ENCODE measurements around the gene GPATCH11. TPM values are rescaled to one million over a fixed set of nuclear protein-coding genes. Genes with fewer than 3 reads are reported as not detected.

GPATCH11 gene
- total RNA-seq, 1 donor from 2014 or later = 2.1 TPM

- no peak overlapping the region for H3K4me3 ChIP-seq (ENCODE audit: low read depth, low read length)
- TF ChIP-seq, protein P1, sequence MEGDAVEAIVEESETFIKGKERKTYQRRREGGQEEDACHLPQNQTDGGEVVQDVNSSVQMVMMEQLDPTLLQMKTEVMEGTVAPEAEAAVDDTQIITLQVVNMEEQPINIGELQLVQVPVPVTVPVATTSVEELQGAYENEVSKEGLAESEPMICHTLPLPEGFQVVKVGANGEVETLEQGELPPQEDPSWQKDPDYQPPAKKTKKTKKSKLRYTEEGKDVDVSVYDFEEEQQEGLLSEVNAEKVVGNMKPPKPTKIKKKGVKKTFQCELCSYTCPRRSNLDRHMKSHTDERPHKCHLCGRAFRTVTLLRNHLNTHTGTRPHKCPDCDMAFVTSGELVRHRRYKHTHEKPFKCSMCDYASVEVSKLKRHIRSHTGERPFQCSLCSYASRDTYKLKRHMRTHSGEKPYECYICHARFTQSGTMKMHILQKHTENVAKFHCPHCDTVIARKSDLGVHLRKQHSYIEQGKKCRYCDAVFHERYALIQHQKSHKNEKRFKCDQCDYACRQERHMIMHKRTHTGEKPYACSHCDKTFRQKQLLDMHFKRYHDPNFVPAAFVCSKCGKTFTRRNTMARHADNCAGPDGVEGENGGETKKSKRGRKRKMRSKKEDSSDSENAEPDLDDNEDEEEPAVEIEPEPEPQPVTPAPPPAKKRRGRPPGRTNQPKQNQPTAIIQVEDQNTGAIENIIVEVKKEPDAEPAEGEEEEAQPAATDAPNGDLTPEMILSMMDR (conservative IDR thresholded peaks at IDR 0.05; ENCODE audit: low read depth, low read length) = no peak
- DNase-seq (ENCODE audit: low read depth) = no peak
Observed at GRCh38 chr2:37061013-37061711, 23.2 kb upstream of the GPATCH11 start.

GRCh38 chr2:37061776-37062175, 22.5 kb upstream of the GPATCH11 start:
- TF ChIP-seq, protein P1 (conservative IDR thresholded peaks at IDR 0.05; ENCODE audit: low read depth, low read length) = no peak
- DNase-seq (ENCODE audit: low read depth) = no peak
- H3K4me3 ChIP-seq (ENCODE audit: low read depth, low read length) = no peak overlapping the region

DNA sequence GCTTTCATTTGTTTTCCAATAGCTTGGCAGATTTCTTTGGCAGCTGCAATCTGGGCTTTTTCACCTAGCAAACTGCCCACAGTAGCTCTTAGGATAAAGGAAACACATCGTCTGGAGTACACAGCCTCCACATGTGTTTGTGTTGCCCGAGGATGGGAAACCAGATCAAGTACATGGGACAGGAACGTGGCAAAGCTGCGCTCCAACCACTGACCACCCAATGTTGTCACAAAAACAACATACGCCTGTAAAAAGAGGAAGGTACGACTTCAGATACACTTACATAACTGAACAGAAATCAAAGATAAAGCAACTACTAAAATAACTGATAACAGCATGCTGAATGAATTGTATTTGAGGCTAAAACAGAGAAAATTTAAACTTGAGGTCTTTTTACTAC, 15.6 kb upstream of the GPATCH11 start:
- H3K4me3 ChIP-seq (ENCODE audit: low read depth, low read length) = no peak overlapping the region
- no peak for DNase-seq (ENCODE audit: low read depth)
- TF ChIP-seq, protein P1 (conservative IDR thresholded peaks at IDR 0.05; ENCODE audit: low read depth, low read length) = no peak

DNA sequence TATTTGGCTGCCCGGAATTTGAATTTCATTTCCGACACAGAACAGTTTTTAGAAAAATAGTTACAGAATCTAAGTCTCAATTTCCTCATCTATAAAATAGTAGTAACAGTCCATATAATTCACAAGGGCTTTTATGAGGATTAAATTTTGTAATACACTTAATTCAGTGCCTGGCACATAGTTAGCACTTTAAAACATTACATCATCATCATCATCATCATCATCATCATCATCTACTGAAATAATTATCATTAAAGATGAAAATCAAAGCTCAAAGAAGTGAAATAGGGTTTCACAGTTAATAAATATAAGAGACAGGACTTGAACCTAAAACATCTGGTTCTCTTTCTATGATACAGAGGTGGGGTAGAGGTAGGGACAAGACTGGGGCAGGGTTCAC, 13.4 kb upstream of the GPATCH11 start:
- TF ChIP-seq, protein P1 (conservative IDR thresholded peaks at IDR 0.05; ENCODE audit: low read depth, low read length) = no peak
- DNase-seq (ENCODE audit: low read depth) = no peak
- H3K4me3 ChIP-seq (ENCODE audit: low read depth, low read length) = no peak overlapping the region

GRCh38 chr2:37080266-37080665, 4.1 kb upstream of the GPATCH11 start:
- TF ChIP-seq, protein P1 (conservative IDR thresholded peaks at IDR 0.05; ENCODE audit: low read depth, low read length) = no peak
- DNase-seq (ENCODE audit: low read depth) = no peak
- no peak overlapping the region for H3K4me3 ChIP-seq (ENCODE audit: low read depth, low read length)

DNA sequence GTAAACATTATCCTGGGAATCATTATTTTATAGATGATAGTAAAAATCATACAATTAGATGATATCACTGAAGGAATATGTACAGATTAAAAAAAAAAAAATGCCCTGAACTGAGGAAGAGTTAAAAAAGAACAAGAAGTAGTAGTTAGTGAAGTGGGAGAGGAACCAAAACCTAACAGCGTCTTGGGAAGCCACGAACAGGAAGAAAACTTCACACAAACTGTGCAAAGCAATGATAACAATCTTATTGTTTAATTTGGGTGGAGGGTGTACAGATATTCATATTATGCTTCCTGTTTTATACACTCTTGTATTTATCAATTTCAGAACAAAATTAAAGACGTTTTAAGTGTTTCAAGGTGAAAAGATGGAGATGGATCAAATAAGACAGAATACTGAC, 3.6 kb upstream of the GPATCH11 start:
- no peak for DNase-seq (ENCODE audit: low read depth)
- H3K4me3 ChIP-seq (ENCODE audit: low read depth, low read length) = no peak overlapping the region
- TF ChIP-seq, protein P1 (conservative IDR thresholded peaks at IDR 0.05; ENCODE audit: low read depth, low read length) = no peak

GRCh38 chr2:37084797-37085196, 479 bp downstream of the GPATCH11 start:
- peak overlapping the region; percentile 72 for H3K4me3 ChIP-seq (ENCODE audit: low read depth, low read length)
- TF ChIP-seq, protein P1 (conservative IDR thresholded peaks at IDR 0.05; ENCODE audit: low read depth, low read length) = no peak
- no peak for DNase-seq (ENCODE audit: low read depth)

Data from epithelial cell of proximal tubule (primary cell).